ENCODE results near the gene RANBP9. TPM values are rescaled to one million over a fixed set of nuclear protein-coding genes. Genes with fewer than 3 reads are reported as not detected.

RANBP9 gene
- total and polyA plus RNA-seq, 9 of the 15 experiments (the other 6 are each of a cell fraction or from before 2014, with no cell fraction given), result 27.5 to 130 (median 61.5) TPM

DNA sequence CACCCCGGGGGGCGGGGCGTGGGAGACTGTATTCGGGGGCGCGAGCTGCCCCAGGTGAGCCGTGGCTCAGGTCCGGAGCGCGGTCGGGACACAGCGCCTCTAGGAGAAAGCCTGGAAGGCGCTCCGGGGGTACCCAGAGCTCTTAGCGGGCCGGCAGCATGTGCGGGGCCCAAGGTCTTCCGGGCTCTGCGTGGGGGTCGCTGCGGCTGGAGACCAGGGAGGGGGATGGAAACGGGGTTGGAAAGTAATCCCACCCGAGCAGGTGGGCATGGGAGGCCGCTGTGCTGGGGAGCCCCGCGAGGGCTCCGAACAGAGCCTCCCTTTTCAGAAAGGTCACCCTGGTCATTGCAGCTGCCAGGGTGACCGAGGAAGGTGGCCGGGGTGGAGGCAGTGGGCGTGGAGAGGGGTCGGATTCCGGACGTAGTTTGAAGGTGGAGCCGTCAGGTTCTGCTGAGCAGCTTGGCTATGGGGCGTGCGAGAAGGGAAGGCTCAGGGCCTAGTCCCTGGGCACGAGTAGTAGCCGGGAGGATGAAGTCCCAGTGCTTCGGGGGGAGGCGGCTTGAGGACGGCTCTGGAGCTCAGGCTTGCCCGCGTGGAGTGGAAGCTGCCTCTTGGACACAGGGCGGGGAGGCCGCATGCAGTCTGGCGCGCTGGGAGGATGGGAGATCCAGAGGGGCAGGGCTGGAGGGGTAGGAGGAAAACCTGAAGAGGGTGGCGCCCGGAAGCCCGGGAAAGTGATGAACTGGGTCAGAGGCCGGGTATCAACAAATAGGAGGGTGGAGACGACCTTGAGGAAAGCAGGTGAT lies 136.9 kb downstream of the RANBP9 start, which contains the start of gene SIRT5 (continued):
- TF ChIP-seq, protein P1, sequence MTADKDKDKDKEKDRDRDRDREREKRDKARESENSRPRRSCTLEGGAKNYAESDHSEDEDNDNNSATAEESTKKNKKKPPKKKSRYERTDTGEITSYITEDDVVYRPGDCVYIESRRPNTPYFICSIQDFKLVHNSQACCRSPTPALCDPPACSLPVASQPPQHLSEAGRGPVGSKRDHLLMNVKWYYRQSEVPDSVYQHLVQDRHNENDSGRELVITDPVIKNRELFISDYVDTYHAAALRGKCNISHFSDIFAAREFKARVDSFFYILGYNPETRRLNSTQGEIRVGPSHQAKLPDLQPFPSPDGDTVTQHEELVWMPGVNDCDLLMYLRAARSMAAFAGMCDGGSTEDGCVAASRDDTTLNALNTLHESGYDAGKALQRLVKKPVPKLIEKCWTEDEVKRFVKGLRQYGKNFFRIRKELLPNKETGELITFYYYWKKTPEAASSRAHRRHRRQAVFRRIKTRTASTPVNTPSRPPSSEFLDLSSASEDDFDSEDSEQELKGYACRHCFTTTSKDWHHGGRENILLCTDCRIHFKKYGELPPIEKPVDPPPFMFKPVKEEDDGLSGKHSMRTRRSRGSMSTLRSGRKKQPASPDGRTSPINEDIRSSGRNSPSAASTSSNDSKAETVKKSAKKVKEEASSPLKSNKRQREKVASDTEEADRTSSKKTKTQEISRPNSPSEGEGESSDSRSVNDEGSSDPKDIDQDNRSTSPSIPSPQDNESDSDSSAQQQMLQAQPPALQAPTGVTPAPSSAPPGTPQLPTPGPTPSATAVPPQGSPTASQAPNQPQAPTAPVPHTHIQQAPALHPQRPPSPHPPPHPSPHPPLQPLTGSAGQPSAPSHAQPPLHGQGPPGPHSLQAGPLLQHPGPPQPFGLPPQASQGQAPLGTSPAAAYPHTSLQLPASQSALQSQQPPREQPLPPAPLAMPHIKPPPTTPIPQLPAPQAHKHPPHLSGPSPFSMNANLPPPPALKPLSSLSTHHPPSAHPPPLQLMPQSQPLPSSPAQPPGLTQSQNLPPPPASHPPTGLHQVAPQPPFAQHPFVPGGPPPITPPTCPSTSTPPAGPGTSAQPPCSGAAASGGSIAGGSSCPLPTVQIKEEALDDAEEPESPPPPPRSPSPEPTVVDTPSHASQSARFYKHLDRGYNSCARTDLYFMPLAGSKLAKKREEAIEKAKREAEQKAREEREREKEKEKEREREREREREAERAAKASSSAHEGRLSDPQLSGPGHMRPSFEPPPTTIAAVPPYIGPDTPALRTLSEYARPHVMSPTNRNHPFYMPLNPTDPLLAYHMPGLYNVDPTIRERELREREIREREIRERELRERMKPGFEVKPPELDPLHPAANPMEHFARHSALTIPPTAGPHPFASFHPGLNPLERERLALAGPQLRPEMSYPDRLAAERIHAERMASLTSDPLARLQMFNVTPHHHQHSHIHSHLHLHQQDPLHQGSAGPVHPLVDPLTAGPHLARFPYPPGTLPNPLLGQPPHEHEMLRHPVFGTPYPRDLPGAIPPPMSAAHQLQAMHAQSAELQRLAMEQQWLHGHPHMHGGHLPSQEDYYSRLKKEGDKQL (CRISPR knock-in tag; IDR thresholded peaks at IDR 0.05; ENCODE audit: borderline replicate concordance), result 0 out of 2 replicates have a peak, but pooled peaks have one; percentile 47
- TF ChIP-seq POU5F1 (IDR thresholded peaks at IDR 0.05; ENCODE audit: borderline replicate concordance, low read depth, low read length, partially characterized antibody) (no peak), ZNF584 (CRISPR knock-in tag; IDR thresholded peaks at IDR 0.05; ENCODE audit: low read depth) (no peak), RBM34 (IDR thresholded peaks at IDR 0.05; ENCODE audit: borderline replicate concordance, insufficient read depth, low read length) (no peak), KDM5B (IDR thresholded peaks at IDR 0.05; ENCODE audit: insufficient replicate concordance, low read depth, low read length) (peak; percentile 70), NFATC3 (IDR thresholded peaks at IDR 0.05) (no peak), NRF1 (conservative IDR thresholded peaks at IDR 0.05 in 1 of 2, IDR thresholded peaks at IDR 0.05 in 1 of 2) (no peak), TCF7L2 (IDR thresholded peaks at IDR 0.05; ENCODE audit: low read depth, low read length) (no peak), KAT8 (IDR thresholded peaks at IDR 0.05; ENCODE audit: low read depth) (no peak), ZBTB8A (IDR thresholded peaks at IDR 0.05; ENCODE audit: partially characterized antibody) (no peak), TCF7 (IDR thresholded peaks at IDR 0.05; ENCODE audit: borderline replicate concordance) (0 out of 2 replicates have a peak, but pooled peaks have one; percentile 10), ZNF79 (CRISPR knock-in tag; IDR thresholded peaks at IDR 0.05; ENCODE audit: low read depth) (no peak), ZNF695 (CRISPR knock-in tag; IDR thresholded peaks at IDR 0.05) (0 out of 2 replicates have a peak, but pooled peaks have one; percentile 53), HMGN3 (IDR thresholded peaks at IDR 0.05; ENCODE audit: borderline replicate concordance, extremely low read depth, insufficient read length, low read depth, low read length) (no peak)
- TF ChIP-seq, protein P2, sequence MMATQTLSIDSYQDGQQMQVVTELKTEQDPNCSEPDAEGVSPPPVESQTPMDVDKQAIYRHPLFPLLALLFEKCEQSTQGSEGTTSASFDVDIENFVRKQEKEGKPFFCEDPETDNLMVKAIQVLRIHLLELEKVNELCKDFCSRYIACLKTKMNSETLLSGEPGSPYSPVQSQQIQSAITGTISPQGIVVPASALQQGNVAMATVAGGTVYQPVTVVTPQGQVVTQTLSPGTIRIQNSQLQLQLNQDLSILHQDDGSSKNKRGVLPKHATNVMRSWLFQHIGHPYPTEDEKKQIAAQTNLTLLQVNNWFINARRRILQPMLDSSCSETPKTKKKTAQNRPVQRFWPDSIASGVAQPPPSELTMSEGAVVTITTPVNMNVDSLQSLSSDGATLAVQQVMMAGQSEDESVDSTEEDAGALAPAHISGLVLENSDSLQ (IDR thresholded peaks at IDR 0.05), result peak; percentile 14; the same call in 1 of the 2 replicates
- TF ChIP-seq, protein P3, sequence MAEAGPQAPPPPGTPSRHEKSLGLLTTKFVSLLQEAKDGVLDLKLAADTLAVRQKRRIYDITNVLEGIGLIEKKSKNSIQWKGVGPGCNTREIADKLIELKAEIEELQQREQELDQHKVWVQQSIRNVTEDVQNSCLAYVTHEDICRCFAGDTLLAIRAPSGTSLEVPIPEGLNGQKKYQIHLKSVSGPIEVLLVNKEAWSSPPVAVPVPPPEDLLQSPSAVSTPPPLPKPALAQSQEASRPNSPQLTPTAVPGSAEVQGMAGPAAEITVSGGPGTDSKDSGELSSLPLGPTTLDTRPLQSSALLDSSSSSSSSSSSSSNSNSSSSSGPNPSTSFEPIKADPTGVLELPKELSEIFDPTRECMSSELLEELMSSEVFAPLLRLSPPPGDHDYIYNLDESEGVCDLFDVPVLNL (CRISPR knock-in tag; IDR thresholded peaks at IDR 0.05; ENCODE audit: low read depth), result no peak
- TF ChIP-seq, protein P4, sequence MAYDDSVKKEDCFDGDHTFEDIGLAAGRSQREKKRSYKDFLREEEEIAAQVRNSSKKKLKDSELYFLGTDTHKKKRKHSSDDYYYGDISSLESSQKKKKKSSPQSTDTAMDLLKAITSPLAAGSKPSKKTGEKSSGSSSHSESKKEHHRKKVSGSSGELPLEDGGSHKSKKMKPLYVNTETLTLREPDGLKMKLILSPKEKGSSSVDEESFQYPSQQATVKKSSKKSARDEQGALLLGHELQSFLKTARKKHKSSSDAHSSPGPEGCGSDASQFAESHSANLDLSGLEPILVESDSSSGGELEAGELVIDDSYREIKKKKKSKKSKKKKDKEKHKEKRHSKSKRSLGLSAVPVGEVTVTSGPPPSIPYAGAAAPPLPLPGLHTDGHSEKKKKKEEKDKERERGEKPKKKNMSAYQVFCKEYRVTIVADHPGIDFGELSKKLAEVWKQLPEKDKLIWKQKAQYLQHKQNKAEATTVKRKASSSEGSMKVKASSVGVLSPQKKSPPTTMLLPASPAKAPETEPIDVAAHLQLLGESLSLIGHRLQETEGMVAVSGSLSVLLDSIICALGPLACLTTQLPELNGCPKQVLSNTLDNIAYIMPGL (CRISPR knock-in tag; IDR thresholded peaks at IDR 0.05), result peak; percentile 59; the same call in 1 of the 2 replicates

All from K562 (cell line).